Measurements from ENCODE around the gene CLCA4.

Gene CLCA4

DNA sequence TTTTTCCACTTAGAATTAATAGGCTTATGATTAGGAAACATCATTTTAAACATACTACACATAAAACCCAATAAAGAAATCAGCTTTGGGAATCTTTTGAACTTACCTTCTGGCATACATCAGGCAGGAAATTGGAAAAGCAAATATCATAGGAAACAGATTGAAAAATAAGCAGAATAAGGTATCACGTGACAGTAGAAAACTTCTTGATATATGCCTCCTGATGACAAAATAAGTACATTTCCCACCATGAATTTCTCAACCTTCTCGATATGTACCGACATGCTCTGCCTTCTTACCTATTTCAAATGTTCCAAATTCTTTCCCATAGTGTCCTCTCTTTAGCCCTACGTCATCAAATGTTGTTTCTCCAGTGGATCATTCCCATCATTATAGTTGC lies 72.4 kb downstream of the CLCA4 start:
- DNase-seq = no peak

DNA sequence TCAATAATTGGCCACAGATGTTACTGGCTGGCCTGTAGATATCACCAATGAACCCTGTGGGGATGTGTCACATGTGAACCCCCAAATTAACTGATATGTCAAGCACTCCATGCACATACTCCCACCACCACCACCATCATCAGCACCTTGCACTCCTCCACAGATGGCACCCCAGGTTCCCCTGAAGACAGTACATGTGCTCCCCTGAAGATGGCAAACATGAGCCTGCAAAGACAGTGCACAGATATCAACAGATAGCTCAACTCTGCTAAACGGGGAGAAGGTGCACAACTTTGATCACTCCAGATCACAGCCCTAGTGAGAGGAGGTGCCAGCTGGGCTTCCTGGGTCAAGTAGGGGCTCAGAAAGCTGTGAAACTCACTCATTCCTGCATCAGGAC lies 74.4 kb downstream of the CLCA4 start:
- DNase-seq = no peak
